GM18505 (cell line): Measurements from ENCODE around the gene LRCH4.
"Not testable (repeated sequence)": the region's sequence is repeated elsewhere in the genome, so short reads cannot be mapped to it uniquely, and the experiment has no call there.

Experiments used
- ATAC-seq: cut with Tn5 transposase; IDR thresholded peaks from one replicate; pipeline ENCODE4 v1.9.1; 2021; ENCODE audit not compliant: unreplicated experiment
- POLR2A ChIP-seq: IDR thresholded peaks from 4 replicates; pipeline ENCODE4 v1.6.1; 2011; ENCODE audit warnings: borderline replicate concordance; ENCODE audit not compliant: insufficient read depth, insufficient read length; ENCODE audit errors: extremely low read depth

LRCH4 gene

GRCh38 chr7:100532165-100533022, 53.5 kb downstream of the LRCH4 start:
- no peak for TF ChIP-seq POLR2A
- ATAC-seq: no peak

- ATAC-seq: not testable (repeated sequence)
Measured at GRCh38 chr7:100528108-100528866, 57.6 kb downstream of the LRCH4 start.
